GM20000 (cell line): Measurements from ENCODE around the gene ODAD3.
"Not testable (repeated sequence)": the region's sequence is repeated elsewhere in the genome, so short reads cannot be mapped to it uniquely, and the experiment has no call there.

Experiments used
- DNase-seq: peaks from one replicate; pipeline ENCODE4 v3.0.0; 2012; ENCODE audit warnings: low spot score
- CTCF ChIP-seq: IDR thresholded peaks from 2 replicates; pipeline ENCODE4 v1.5.1; 2012; ENCODE audit warnings: mild to moderate bottlenecking, control low read depth; ENCODE audit errors: extremely low read depth, missing control alignments

The ODAD3 gene

GRCh38 chr19:11418094-11418548 is 16.8 kb downstream of the ODAD3 start:
- DNase-seq: no peak
- no peak for TF ChIP-seq CTCF

GRCh38 chr19:11416346-11417052 is 18.4 kb downstream of the ODAD3 start:
- DNase-seq: no peak
- TF ChIP-seq CTCF: no peak

- DNase-seq: no peak
- no peak for TF ChIP-seq CTCF
Observed at GRCh38 chr19:11414544-11414943, 20.4 kb downstream of the ODAD3 start.

GRCh38 chr19:11410682-11411081 is 24.2 kb downstream of the ODAD3 start:
- no peak for TF ChIP-seq CTCF
- DNase-seq: no peak

- no peak for DNase-seq
- TF ChIP-seq CTCF: no peak
Observed at GRCh38 chr19:11408591-11408990, 26.3 kb downstream of the ODAD3 start.

- DNase-seq: not testable (repeated sequence)
Observed at GRCh38 chr19:11406703-11407236, 28.2 kb downstream of the ODAD3 start.

GRCh38 chr19:11405846-11406643 is 28.9 kb downstream of the ODAD3 start:
- TF ChIP-seq CTCF: peak; percentile 31
- DNase-seq: peak; percentile 54
